ENCODE measurements around the gene GID8. TPM values are rescaled to one million over a fixed set of nuclear protein-coding genes. Genes with fewer than 3 reads are reported as not detected.

Gene GID8
- total and polyA plus RNA-seq, 2 experiments from 2014 or later, result 41.8 to 106 TPM

DNA sequence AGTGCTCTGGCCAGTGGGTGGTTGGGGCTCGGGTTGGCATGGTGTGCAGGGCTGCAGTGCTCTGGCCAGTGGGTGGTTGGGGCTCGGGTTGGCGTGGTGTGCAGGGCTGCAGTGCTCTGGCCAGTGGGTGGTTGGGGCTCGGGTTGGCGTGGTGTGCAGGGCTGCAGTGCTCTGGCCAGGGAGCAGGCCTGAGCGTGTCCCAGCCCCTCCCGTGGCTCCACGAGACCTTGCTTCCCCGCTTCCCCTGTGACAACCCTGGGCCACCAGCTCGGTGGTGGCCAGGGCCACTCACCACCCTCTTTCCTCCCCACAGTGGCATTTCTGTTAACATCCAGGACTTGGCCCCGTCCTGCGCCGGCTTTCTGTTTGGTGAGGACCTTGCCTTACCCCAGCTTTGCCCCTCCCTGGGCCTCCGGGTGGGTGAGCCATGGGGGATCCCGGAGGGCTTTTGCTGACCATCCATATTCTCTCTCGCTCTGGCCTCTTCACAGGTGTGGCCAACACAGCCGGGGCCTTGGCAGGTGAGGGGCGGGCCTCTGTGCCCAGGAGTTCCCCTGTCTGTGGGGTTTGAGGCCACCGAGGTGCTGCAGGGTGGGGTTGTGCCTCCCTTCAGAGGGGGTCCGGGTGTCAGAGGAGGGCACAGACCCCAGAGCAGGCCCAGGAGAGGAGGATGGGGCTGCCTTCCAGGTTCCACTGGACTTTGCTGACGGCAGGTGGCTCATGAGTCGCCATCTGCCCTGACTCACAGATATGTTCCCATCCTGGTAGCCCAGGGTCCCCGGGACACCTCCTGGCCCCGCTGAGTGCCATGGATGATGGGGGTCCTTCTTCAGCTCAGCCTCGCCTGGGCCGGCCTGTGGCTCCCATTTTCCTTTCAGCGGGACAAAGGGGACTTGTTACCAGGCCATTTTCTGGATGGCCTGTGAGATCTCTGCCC lies 28.5 kb downstream of the GID8 start:
- TF ChIP-seq REST (IDR thresholded peaks at IDR 0.05; ENCODE audit: unreplicated experiment) (no peak), JUNB (IDR thresholded peaks at IDR 0.05; ENCODE audit: unreplicated experiment) (no peak), EZH2 (IDR thresholded peaks at IDR 0.05; ENCODE audit: low read depth, unreplicated experiment) (no peak), ZNF114 (CRISPR knock-in tag; IDR thresholded peaks at IDR 0.05) (no peak), STAT1 (IDR thresholded peaks at IDR 0.05; ENCODE audit: unreplicated experiment) (no peak), ZNF331 (CRISPR knock-in tag; IDR thresholded peaks at IDR 0.05; ENCODE audit: low read depth) (no peak), POLR2AphosphoS5 (IDR thresholded peaks at IDR 0.05; ENCODE audit: low read depth) (no peak)
- TF ChIP-seq, protein P1, sequence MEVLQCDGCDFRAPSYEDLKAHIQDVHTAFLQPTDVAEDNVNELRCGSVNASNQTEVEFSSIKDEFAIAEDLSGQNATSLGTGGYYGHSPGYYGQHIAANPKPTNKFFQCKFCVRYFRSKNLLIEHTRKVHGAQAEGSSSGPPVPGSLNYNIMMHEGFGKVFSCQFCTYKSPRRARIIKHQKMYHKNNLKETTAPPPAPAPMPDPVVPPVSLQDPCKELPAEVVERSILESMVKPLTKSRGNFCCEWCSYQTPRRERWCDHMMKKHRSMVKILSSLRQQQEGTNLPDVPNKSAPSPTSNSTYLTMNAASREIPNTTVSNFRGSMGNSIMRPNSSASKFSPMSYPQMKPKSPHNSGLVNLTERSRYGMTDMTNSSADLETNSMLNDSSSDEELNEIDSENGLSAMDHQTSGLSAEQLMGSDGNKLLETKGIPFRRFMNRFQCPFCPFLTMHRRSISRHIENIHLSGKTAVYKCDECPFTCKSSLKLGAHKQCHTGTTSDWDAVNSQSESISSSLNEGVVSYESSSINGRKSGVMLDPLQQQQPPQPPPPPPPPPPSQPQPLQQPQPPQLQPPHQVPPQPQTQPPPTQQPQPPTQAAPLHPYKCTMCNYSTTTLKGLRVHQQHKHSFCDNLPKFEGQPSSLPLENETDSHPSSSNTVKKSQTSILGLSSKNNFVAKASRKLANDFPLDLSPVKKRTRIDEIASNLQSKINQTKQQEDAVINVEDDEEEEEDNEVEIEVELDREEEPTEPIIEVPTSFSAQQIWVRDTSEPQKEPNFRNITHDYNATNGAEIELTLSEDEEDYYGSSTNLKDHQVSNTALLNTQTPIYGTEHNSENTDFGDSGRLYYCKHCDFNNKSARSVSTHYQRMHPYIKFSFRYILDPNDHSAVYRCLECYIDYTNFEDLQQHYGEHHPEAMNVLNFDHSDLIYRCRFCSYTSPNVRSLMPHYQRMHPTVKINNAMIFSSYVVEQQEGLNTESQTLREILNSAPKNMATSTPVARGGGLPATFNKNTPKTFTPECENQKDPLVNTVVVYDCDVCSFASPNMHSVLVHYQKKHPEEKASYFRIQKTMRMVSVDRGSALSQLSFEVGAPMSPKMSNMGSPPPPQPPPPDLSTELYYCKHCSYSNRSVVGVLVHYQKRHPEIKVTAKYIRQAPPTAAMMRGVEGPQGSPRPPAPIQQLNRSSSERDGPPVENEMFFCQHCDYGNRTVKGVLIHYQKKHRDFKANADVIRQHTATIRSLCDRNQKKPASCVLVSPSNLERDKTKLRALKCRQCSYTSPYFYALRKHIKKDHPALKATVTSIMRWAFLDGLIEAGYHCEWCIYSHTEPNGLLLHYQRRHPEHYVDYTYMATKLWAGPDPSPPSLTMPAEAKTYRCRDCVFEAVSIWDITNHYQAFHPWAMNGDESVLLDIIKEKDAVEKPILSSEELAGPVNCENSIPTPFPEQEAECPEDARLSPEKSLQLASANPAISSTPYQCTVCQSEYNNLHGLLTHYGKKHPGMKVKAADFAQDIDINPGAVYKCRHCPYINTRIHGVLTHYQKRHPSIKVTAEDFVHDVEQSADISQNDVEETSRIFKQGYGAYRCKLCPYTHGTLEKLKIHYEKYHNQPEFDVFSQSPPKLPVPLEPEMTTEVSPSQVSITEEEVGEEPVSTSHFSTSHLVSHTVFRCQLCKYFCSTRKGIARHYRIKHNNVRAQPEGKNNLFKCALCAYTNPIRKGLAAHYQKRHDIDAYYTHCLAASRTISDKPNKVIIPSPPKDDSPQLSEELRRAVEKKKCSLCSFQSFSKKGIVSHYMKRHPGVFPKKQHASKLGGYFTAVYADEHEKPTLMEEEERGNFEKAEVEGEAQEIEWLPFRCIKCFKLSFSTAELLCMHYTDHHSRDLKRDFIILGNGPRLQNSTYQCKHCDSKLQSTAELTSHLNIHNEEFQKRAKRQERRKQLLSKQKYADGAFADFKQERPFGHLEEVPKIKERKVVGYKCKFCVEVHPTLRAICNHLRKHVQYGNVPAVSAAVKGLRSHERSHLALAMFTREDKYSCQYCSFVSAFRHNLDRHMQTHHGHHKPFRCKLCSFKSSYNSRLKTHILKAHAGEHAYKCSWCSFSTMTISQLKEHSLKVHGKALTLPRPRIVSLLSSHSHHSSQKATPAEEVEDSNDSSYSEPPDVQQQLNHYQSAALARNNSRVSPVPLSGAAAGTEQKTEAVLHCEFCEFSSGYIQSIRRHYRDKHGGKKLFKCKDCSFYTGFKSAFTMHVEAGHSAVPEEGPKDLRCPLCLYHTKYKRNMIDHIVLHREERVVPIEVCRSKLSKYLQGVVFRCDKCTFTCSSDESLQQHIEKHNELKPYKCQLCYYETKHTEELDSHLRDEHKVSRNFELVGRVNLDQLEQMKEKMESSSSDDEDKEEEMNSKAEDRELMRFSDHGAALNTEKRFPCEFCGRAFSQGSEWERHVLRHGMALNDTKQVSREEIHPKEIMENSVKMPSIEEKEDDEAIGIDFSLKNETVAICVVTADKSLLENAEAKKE (CRISPR knock-in tag; IDR thresholded peaks at IDR 0.05), result no peak
- ATAC-seq (no peak), DNase-seq (ENCODE audit: low spot score) (no peak)
- Histone ChIP-seq H3K27ac (ENCODE audit: low read depth) (no peak overlapping the region), H3K4me3 (no peak overlapping the region), H3K9me2 (ENCODE audit: insufficient read depth) (no peaks in the 10 kb centered on the region), H3K36me3 (ENCODE audit: insufficient read depth) (no peaks in the 10 kb centered on the region), H4K20me1 (replicated peaks; ENCODE audit: insufficient read depth) (no peaks in the 10 kb centered on the region), H3K4me1 (ENCODE audit: insufficient read depth) (peaks cover 7% of the 10 kb centered on the region; the same call in 1 of the 2 replicates), H3K27me3 (ENCODE audit: insufficient read depth) (no peaks in the 10 kb centered on the region), H2AFZ (no peak overlapping the region), H3K4me2 (no peak overlapping the region), H3K79me2 (replicated peaks; ENCODE audit: insufficient read depth) (no peaks in the 10 kb centered on the region), H3F3A (replicated peaks; ENCODE audit: low read depth) (peaks cover 3% of the 10 kb centered on the region)
- Mint-ChIP-seq H3K4me1 (peaks cover 6% of the 10 kb centered on the region), H3K9me3 (no peaks in the 10 kb centered on the region; the same call in 2 of the 3 replicates), H3K4me3 (no peak overlapping the region), H3K27me3 (ENCODE audit: insufficient read depth, low read depth, poor library complexity) (peaks cover 10% of the 10 kb centered on the region), H3K27ac (no peak overlapping the region), H3K36me3 (ENCODE audit: low read depth) (no peaks in the 10 kb centered on the region; the same call in 2 of the 3 replicates)

All from GM23338 (cell line).